Upper lobe of right lung (tissue), 1 donor: ENCODE results near the gene WIPF1. TPM values are rescaled to one million over a fixed set of nuclear protein-coding genes. Genes with fewer than 3 reads are reported as not detected.

Source experiments
- ATAC-seq: fragments of 200-7000 bp; cut with Tn5 transposase; one replicate; pipeline ENCODE4 v1.9.1; 2020; ENCODE audit warnings: mild to moderate bottlenecking, moderate library complexity
- DNase-seq: peaks from one replicate; pipeline ENCODE4 v3.0.0-alpha.2; 2020
- H3K27ac ChIP-seq: fragments of 200-600 bp; one replicate; pipeline ENCODE4 v1.8.0; 2022
- H3K27me3 ChIP-seq: fragments of 200-600 bp; one replicate; pipeline ENCODE4 v1.8.0; 2022; ENCODE audit warnings: mild to moderate bottlenecking
- H3K36me3 ChIP-seq: fragments of 200-600 bp; one replicate; pipeline ENCODE4 v1.8.0; 2022
- H3K4me1 ChIP-seq: fragments of 200-600 bp; one replicate; pipeline ENCODE4 v1.8.0; 2022
- H3K4me3 ChIP-seq: fragments of 200-600 bp; one replicate; pipeline ENCODE4 v1.8.0; 2022; ENCODE audit warnings: mild to moderate bottlenecking
- H3K9me3 ChIP-seq: fragments of 200-600 bp; one replicate; pipeline ENCODE4 v1.8.0; 2022
- CTCF ChIP-seq: fragments of 200-600 bp; IDR thresholded peaks from one replicate; pipeline ENCODE4 v1.8.0; 2022; ENCODE audit warnings: antibody characterized with exemption
- intact Hi-C: fragments of 100-400 bp; cut with DNase I; formaldehyde crosslinking; loops from one replicate; pipeline ENCODE4 v1.11.0; 2022
- long read RNA-seq: library from polyadenylated mRNA; unstranded; transcript quantifications from one replicate; pipeline ENCODE4 v2.0.0, GENCODE V29; 2021
- total RNA-seq: library from RNA; stranded (reverse); fragmentation: NEBNext Ultra II Directional; extraction: Animal tissue kit (Norgen Biotek cat#: 25700); gene quantifications from one replicate; pipeline ENCODE4 v1.2.1, GENCODE V29; 2021
- donor health status: DM: no; HTN: yes; CAD: no; lungs with severe emphysema.

WIPF1 gene
- 71.5 TPM for total RNA-seq
- long read RNA-seq, full-length matches to known transcripts = 9 of 72 reads
- long read RNA-seq, partial matches to known transcripts = 48 of 72 reads
- long read RNA-seq, other reads (novel, unspliced or antisense) = 15 of 72 reads

GRCh38 chr2:174597345-174598047, at the start of gene WIPF1:
Gene WIPF1, minus strand, starts transcription at chr2:174597804. Its CDS starts 12,231 bp downstream, at chr2:174585573.
- Histone ChIP-seq H3K4me3 (peak within 1 kb of the TSS; percentile 41), H3K27ac (peak within 1 kb of the TSS; percentile 85), H3K4me1 (peaks cover 23% of the 10 kb centered on the region), H3K9me3 (no peaks in the 10 kb centered on the region), H3K27me3 (no peaks in the 10 kb centered on the region), H3K36me3 (no peaks in the 10 kb centered on the region)
- DNase-seq (no peak), ATAC-seq (peak; percentile 82)
- intact Hi-C loops = no loop called here
- TF ChIP-seq CTCF = no peak

- no peak for TF ChIP-seq CTCF
- Histone ChIP-seq H3K27ac (no peak overlapping the region), H3K27me3 (no peaks in the 10 kb centered on the region), H3K4me3 (no peak overlapping the region), H3K4me1 (no peaks in the 10 kb centered on the region), H3K9me3 (no peaks in the 10 kb centered on the region), H3K36me3 (no peaks in the 10 kb centered on the region)
- DNase-seq (no peak), ATAC-seq (no peak)
- intact Hi-C loops = no loop called here
Observed at GRCh38 chr2:174645296-174645695, 47.7 kb upstream of the WIPF1 start.

DNA sequence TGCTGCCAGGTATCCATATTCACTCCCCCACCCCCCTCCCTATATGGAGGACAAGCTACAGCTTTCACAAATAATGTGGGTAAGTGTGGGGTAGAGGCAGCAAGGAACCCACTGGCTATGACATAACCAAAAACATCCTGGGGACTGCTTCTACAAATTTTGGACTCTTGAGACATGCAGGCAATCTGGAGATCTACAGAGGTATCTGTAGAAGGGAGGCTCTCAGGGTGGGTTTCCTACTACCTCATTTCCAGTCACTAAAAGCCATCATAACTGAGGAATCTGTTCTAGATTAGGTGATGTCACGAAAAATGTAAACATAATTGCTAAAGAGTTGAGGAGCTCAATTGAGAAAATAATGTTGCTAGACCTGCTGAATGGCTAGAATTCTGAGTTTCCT, 46.8 kb upstream of the WIPF1 start:
- no peak for TF ChIP-seq CTCF
- ATAC-seq (no peak), DNase-seq (no peak)
- H3K4me3 ChIP-seq = no peak overlapping the region
- H3K27me3 ChIP-seq = no peaks in the 10 kb centered on the region
- H3K27ac ChIP-seq = no peak overlapping the region
- H3K9me3 ChIP-seq = no peaks in the 10 kb centered on the region
- intact Hi-C loops = no loop called here
- H3K36me3 ChIP-seq = no peaks in the 10 kb centered on the region
- H3K4me1 ChIP-seq = no peaks in the 10 kb centered on the region

DNA sequence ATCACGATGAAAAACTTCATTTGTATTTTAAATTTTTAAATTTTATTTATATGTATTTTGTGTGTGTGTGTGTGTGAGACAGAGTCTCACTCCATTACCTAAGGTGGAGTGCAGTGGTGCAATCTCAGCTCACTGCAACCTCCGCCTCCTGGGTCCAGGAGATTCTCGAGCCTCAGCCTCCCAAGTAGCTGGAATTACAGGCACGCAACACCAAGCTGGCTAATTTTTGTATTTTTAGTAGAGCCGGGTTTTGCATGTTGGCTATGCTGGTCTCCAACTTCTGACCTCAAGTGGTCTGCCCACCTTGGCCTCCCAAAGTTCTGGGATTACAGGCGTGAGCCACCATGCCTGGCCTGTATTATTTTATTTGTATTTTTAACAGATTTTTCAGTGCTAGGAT, 45.8 kb upstream of the WIPF1 start:
- Histone ChIP-seq H3K9me3 (no peaks in the 10 kb centered on the region), H3K4me1 (no peaks in the 10 kb centered on the region), H3K36me3 (no peaks in the 10 kb centered on the region), H3K27ac (no peak overlapping the region), H3K27me3 (no peaks in the 10 kb centered on the region), H3K4me3 (no peak overlapping the region)
- intact Hi-C loops = no loop called here
- no peak for TF ChIP-seq CTCF
- DNase-seq (no peak), ATAC-seq (no peak)

GRCh38 chr2:174641168-174641567, 43.6 kb upstream of the WIPF1 start:
- no peak for TF ChIP-seq CTCF
- H3K9me3 ChIP-seq = no peaks in the 10 kb centered on the region
- H3K27me3 ChIP-seq = no peaks in the 10 kb centered on the region
- H3K36me3 ChIP-seq = no peaks in the 10 kb centered on the region
- intact Hi-C loops = no loop called here
- DNase-seq (no peak), ATAC-seq (no peak)
- H3K4me3 ChIP-seq = no peak overlapping the region
- H3K4me1 ChIP-seq = no peaks in the 10 kb centered on the region
- H3K27ac ChIP-seq = no peak overlapping the region
